BJ (cell line): ENCODE measurements around the gene CSTF1. TPM values are rescaled to one million over a fixed set of nuclear protein-coding genes. Genes with fewer than 3 reads are reported as not detected.
A peak's percentile ranks its signal among the peaks of the same experiment; 100 is the strongest.

Experiments
- CTCF ChIA-PET: fragments of 350-600 bp; formaldehyde crosslinking; extraction: SDS; loops from one replicate; lab custom pipeline; 2021; ENCODE audit warnings: antibody characterized with exemption, inconsistent platforms; lab: Yijun Ruan, JAX
- POLR2A ChIA-PET: fragments of 300-600 bp; sonication (Branson Sonifier 250); formaldehyde crosslinking; extraction: SDS; loops from one replicate; lab custom pipeline; 2021; ENCODE audit warnings: antibody characterized with exemption; lab: Charles Lee
- DNase-seq: peaks from one replicate; pipeline ENCODE4 v3.0.0-alpha.2; 2011; ENCODE audit warnings: low read depth
- H3K27me3 ChIP-seq: 2 replicates; pipeline ENCODE4 v1.6.0; 2011; ENCODE audit warnings: low read length; ENCODE audit not compliant: control insufficient read depth, insufficient read depth
- H3K36me3 ChIP-seq: 2 replicates; pipeline ENCODE4 v1.5.1; 2011; ENCODE audit warnings: low read length; ENCODE audit not compliant: control insufficient read depth, insufficient read depth
- H3K4me3 ChIP-seq: 2 replicates; pipeline ENCODE4 v1.5.1; 2011; ENCODE audit warnings: low read depth, mild to moderate bottlenecking, control low read depth, low read length
- polyA minus RNA-seq: library from RNA; depleted of rRNA, polyadenylated mRNA; stranded (reverse); fragments of >200 nt; gene quantifications from 2 replicates; pipeline ENCODE4 v1.2.3, GENCODE V29; 2011; rRNA and poly(A)+ RNA removed
- polyA plus RNA-seq: library from polyadenylated mRNA; depleted of rRNA; stranded (reverse); fragments of >200 nt; gene quantifications from 2 replicates; pipeline ENCODE4 v1.2.3, GENCODE V29; 2011; rRNA removed
- TF ChIP-seq, protein P1 (sequence below): IDR thresholded peaks from 2 replicates; pipeline ENCODE4 v1.5.1; 2011; ENCODE audit warnings: low read depth, mild to moderate bottlenecking, control low read depth, inconsistent platforms, low read length, moderate library complexity; ENCODE audit not compliant: insufficient read depth

CSTF1 gene
- 59.5 and 70.9 TPM in 2 replicates for polyA plus RNA-seq
- 38.8 and 77.0 TPM in 2 replicates for polyA minus RNA-seq

DNA sequence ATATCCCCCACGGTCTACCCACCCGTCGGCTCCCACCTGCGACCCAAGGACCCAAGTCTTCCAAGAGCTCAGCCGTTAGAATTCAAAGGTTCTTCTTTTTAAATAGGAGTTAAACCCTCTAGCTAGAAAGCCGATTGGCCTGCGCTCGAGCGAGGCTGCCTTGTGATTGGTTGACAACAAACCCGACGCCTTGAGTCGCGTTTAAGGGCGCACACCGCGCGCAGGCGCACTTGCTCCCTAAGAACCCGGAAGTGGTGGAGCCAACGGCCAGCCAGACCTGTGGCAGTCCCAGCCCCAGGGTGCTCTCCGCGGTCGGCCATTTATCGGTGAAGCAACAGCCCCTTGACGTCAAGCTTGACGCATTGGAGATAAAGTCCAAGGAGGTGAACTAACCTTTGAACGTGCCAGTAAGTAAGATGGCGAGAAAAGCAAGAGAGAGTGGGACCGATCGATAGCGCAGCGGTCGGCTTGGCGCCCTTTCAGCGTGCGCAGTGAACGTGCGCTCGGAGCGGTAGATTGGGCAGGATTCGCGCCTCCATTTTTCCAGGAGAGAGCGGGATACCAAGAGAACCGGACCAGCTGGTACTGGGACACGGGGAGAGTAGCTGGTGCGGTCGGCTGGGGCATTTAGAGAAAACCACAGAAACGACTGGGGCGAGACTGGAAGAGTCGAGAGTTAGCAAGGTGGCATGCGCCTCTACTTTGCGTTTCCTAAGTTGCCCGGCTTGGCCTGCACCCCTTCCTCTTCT is at the start of gene CSTF1, which contains the start of gene AURKA:
CSTF1 (plus strand) TSS at position 514 of the 749 bp plus-strand sequence. CDS start 2,908 bp downstream, outside the sequence.
AURKA (minus strand) TSS at position 84 of the 749 bp plus-strand sequence. CDS start 4,018 bp downstream, outside the sequence.
- H3K4me3 ChIP-seq: peak within 1 kb of the TSS; percentile 87
- POLR2A ChIA-PET: no interaction called here
- peaks cover 8% of the 10 kb centered on the region for H3K36me3 ChIP-seq
- H3K27me3 ChIP-seq: no peaks in the 10 kb centered on the region
- TF ChIP-seq, protein P1, sequence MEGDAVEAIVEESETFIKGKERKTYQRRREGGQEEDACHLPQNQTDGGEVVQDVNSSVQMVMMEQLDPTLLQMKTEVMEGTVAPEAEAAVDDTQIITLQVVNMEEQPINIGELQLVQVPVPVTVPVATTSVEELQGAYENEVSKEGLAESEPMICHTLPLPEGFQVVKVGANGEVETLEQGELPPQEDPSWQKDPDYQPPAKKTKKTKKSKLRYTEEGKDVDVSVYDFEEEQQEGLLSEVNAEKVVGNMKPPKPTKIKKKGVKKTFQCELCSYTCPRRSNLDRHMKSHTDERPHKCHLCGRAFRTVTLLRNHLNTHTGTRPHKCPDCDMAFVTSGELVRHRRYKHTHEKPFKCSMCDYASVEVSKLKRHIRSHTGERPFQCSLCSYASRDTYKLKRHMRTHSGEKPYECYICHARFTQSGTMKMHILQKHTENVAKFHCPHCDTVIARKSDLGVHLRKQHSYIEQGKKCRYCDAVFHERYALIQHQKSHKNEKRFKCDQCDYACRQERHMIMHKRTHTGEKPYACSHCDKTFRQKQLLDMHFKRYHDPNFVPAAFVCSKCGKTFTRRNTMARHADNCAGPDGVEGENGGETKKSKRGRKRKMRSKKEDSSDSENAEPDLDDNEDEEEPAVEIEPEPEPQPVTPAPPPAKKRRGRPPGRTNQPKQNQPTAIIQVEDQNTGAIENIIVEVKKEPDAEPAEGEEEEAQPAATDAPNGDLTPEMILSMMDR: no peak
- CTCF ChIA-PET: interaction anchor here (1.1 kb wide), 1 partner anchor 42 kb away, joined by 3 read pairs; no protein-coding TSS in a partner anchor
- peak; percentile 99 for DNase-seq

DNA sequence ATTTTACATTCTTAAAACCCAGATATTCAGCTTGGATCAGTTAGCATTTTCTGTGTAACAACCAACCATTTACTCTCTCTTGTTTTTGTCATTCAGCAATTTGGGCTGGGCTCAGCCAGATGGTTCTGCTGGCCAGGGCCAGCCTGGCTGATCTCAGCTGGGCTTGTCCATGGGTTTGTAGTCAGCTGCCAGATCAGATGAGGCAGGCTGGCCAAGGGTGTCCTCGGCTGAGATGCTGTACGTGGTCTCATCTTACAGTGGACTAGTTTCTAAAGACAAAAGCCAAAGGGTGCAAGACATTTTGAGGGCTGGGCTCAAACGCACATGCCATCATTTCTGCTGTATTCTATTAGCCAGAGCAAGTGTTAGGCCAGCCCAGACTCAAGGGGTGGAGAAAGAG is 49.7 kb upstream of the CSTF1 start:
- POLR2A ChIA-PET: no interaction called here
- TF ChIP-seq, protein P1: no peak
- Histone ChIP-seq H3K36me3 (no peaks in the 10 kb centered on the region), H3K4me3 (no peak overlapping the region), H3K27me3 (peaks cover 7% of the 10 kb centered on the region; the same call in 1 of the 2 replicates)
- CTCF ChIA-PET: interaction anchor here (0.9 to 3.2 kb wide), 7 partner anchors 10 to 1663 kb away, joined by 3 to 20 read pairs (median 7); partner anchors contain the start of gene MC3R
- no peak for DNase-seq

DNA sequence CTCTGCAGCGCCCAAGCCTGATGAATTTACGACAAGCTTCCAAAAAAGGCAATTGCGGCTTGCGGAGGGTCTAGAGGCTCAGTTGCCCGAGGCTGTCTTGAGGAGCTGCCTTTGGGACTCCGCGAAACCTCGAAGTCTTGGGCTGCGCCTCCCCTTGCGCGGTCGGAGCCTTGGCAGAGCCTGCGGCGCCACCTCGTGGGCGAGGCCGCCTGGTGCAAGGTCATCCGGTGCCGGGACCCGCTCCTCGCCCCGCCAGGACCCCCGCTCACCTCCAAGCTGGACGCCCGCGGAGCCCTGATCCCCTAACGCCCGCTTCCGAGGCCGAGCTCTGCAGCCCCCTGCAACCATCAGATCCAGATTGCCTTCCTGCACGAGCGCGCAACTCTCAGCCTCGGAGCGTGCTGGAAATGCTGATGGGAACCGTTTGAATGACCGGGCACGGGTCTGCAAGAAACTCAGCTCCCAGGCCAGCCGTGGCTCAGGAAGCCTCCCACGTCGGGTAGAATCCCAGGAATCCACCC is 48.5 kb upstream of the CSTF1 start:
- H3K4me3 ChIP-seq: 0 out of 2 replicates have a peak overlapping the region, but pooled peaks have one; percentile 0
- no peaks in the 10 kb centered on the region for H3K36me3 ChIP-seq
- peaks cover 7% of the 10 kb centered on the region; the same call in 1 of the 2 replicates for H3K27me3 ChIP-seq
- no peak for DNase-seq
- POLR2A ChIA-PET: no interaction called here
- CTCF ChIA-PET: interaction anchor here (0.6 to 3.2 kb wide), 22 partner anchors 8 to 1696 kb away, joined by 3 to 20 read pairs (median 4); partner anchors contain the start of gene MC3R
- TF ChIP-seq, protein P1: peak; percentile 78

DNA sequence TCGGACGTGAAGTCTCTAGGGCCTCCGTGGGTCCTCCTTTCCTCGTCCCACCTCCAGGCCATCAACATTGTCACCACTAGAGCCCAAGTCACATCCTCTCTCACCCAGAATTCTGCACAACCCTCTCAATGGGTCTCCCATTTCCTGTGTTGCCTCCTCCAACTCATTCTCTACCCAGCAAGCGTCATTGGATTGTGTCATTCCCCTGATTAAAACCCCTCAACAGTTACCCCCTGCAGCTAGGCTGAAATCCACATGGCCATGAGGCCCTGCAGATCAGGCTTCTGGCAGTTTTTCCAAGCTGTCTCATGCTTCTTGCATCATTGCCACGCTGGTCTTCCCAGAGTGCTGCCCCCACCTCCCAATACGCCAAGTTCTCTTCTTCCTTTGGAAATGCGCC is 46.5 kb upstream of the CSTF1 start:
- TF ChIP-seq, protein P1: no peak
- Histone ChIP-seq H3K36me3 (no peaks in the 10 kb centered on the region), H3K4me3 (no peak overlapping the region), H3K27me3 (peaks cover 7% of the 10 kb centered on the region; the same call in 1 of the 2 replicates)
- POLR2A ChIA-PET: no interaction called here
- CTCF ChIA-PET: no interaction called here
- no peak for DNase-seq

DNA sequence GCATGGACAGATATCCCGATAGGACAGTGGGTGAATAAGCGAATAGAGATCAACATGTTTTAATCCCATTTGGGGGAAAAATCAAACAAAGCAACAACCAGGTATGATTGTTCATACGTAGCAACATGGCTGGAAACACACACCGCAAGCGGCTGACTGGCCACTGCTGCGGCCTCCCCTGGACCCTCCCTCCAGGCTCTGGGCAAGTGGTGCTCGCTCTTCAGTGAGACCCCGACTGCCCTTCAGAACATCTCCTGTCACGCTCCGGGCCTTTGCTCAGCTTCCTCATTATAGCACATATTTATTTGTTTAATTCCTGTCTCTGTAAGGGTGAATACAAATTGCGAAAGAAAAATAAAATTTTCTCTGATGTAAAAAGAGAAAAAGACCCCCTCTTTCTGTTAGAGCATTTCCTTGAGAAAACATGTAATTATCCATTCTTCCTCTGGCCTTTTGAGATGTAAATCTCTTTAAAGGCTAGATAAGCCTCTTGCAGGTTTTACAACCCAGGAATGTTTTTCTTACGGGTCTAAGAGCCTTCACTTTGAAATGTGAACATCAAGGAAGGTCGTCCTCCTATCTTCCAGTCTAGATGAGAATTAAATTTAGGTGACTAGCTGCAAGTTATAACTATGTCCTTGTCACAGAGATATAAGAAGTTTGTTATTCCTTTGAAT is 44.7 kb upstream of the CSTF1 start:
- POLR2A ChIA-PET: no interaction called here
- no peaks in the 10 kb centered on the region for H3K36me3 ChIP-seq
- TF ChIP-seq, protein P1: no peak
- no peak for DNase-seq
- peaks cover 7% of the 10 kb centered on the region; the same call in 1 of the 2 replicates for H3K27me3 ChIP-seq
- no peak overlapping the region for H3K4me3 ChIP-seq
- CTCF ChIA-PET: interaction anchor here (1.0 kb wide), 1 partner anchor 100 kb away, joined by 4 read pairs; the partner anchor contains the start of gene MC3R
